ENCODE results near the gene GLYAT. TPM values are rescaled to one million over a fixed set of nuclear protein-coding genes. Genes with fewer than 3 reads are reported as not detected.

Gene GLYAT
- total and polyA plus RNA-seq, 2 donors (not counting 1 experiment from before 2014, with no cell fraction given), result not detected

GRCh38 chr11:58780578-58780977 lies 48.8 kb upstream of the GLYAT start:
- no peaks in the 10 kb centered on the region for H3K79me2 ChIP-seq (ENCODE audit: control insufficient read depth, insufficient read depth, low read length)
- no peak overlapping the region for H3K9ac ChIP-seq (ENCODE audit: low read length)
- no peaks in the 10 kb centered on the region for H3K27me3 ChIP-seq (replicated peaks in 1 of 4; ENCODE audit: control extremely low read depth in 1 of 4, control insufficient read depth in 3 of 4, insufficient read depth in 4 of 4, low read length in 3 of 4)
- no peaks in the 10 kb centered on the region for H4K20me1 ChIP-seq (ENCODE audit: control insufficient read depth, insufficient read depth, low read length, poor library complexity, severe bottlenecking)
- no peak overlapping the region for H2AFZ ChIP-seq (ENCODE audit: insufficient read depth, low read depth, low read length, poor library complexity, severe bottlenecking)
- ChIA-PET CTCF (no interaction called here), POLR2A (no interaction called here)
- no peak overlapping the region for H3K27ac ChIP-seq (ENCODE audit: low read length in 2 of 2)
- ATAC-seq (ENCODE audit: low read depth) (no peak), DNase-seq (no peak)
- intact Hi-C loops (cut with micrococcal nuclease), result no loop called here
- Mint-ChIP-seq H3K4me1 (no peaks in the 10 kb centered on the region), H3K27ac (no peak overlapping the region), H3K9me3 (ENCODE audit: insufficient read depth) (no peaks in the 10 kb centered on the region), H3K27me3 (peaks cover 11% of the 10 kb centered on the region), H3K4me3 (no peak overlapping the region)
- no peak overlapping the region for H3K4me2 ChIP-seq (replicated peaks; ENCODE audit: low read depth, low read length, poor library complexity, severe bottlenecking)
- no peak overlapping the region for H3K4me3 ChIP-seq (ENCODE audit: control extremely low read depth in 1 of 5, extremely low read depth in 1 of 5, insufficient read depth in 1 of 5, low read depth in 2 of 5, low read length in 4 of 5)
- no peak for TF ChIP-seq CTCF (IDR thresholded peaks at IDR 0.05)
- TF ChIP-seq EZH2 (IDR thresholded peaks at IDR 0.05; ENCODE audit: borderline replicate concordance, insufficient read depth, low read depth, low read length, poor library complexity, severe bottlenecking), result no peak
- peaks cover 0 to 3% (median 0%) of the 10 kb centered on the region in 3 donors for H3K9me3 ChIP-seq (ENCODE audit: control extremely low read depth in 1 of 3, control insufficient read depth in 2 of 3, insufficient read depth in 1 of 3, low read length in 2 of 3)
- H3K36me3 ChIP-seq (replicated peaks in 1 of 2; ENCODE audit: control extremely low read depth in 1 of 2, control insufficient read depth in 1 of 2, extremely low read depth in 1 of 2, insufficient read depth in 2 of 2, low read length in 1 of 2), result no peaks in the 10 kb centered on the region
- no peaks in the 10 kb centered on the region for H3K4me1 ChIP-seq (ENCODE audit: control insufficient read depth in 2 of 2, insufficient read depth in 2 of 2, low read length in 2 of 2)
- 95% methylated on average over 3 of the region's 3 CpGs for WGBS (ENCODE audit: insufficient coverage)

GRCh38 chr11:58776891-58777710 lies 45.4 kb upstream of the GLYAT start:
- no peaks in the 10 kb centered on the region for H3K27me3 ChIP-seq (replicated peaks in 1 of 4; ENCODE audit: control extremely low read depth in 1 of 4, control insufficient read depth in 3 of 4, insufficient read depth in 4 of 4, low read length in 3 of 4)
- H3K9me3 ChIP-seq (ENCODE audit: control extremely low read depth in 1 of 3, control insufficient read depth in 2 of 3, insufficient read depth in 1 of 3, low read length in 2 of 3), result peaks cover 0 to 3% (median 0%) of the 10 kb centered on the region in 3 donors
- Mint-ChIP-seq H3K4me1 (no peaks in the 10 kb centered on the region), H3K27ac (no peak overlapping the region), H3K9me3 (ENCODE audit: insufficient read depth) (no peaks in the 10 kb centered on the region), H3K4me3 (no peak overlapping the region), H3K27me3 (peaks cover 14% of the 10 kb centered on the region)
- ChIA-PET CTCF (interaction anchor here (1.4 kb wide), 1 partner anchor 8 kb away, joined by 3 read pairs; no protein-coding TSS in a partner anchor), POLR2A (no interaction called here)
- WGBS (ENCODE audit: insufficient coverage), result 81% methylated on average over 5 of the region's 12 CpGs
- intact Hi-C loops (cut with micrococcal nuclease), result no loop called here
- no peaks in the 10 kb centered on the region for H3K79me2 ChIP-seq (ENCODE audit: control insufficient read depth, insufficient read depth, low read length)
- DNase-seq, result no peak
- H3K27ac ChIP-seq (ENCODE audit: low read length in 2 of 2), result no peak overlapping the region
- H3K4me2 ChIP-seq (replicated peaks; ENCODE audit: low read depth, low read length, poor library complexity, severe bottlenecking), result no peak overlapping the region
- no peak for TF ChIP-seq EZH2 (IDR thresholded peaks at IDR 0.05; ENCODE audit: borderline replicate concordance, insufficient read depth, low read depth, low read length, poor library complexity, severe bottlenecking)
- no peak for TF ChIP-seq CTCF (IDR thresholded peaks at IDR 0.05)
- no peaks in the 10 kb centered on the region for H3K4me1 ChIP-seq (ENCODE audit: control insufficient read depth in 2 of 2, insufficient read depth in 2 of 2, low read length in 2 of 2)
- no peaks in the 10 kb centered on the region for H3K36me3 ChIP-seq (replicated peaks in 1 of 2; ENCODE audit: control extremely low read depth in 1 of 2, control insufficient read depth in 1 of 2, extremely low read depth in 1 of 2, insufficient read depth in 2 of 2, low read length in 1 of 2)
- no peak overlapping the region for H3K4me3 ChIP-seq (ENCODE audit: control extremely low read depth in 1 of 5, extremely low read depth in 1 of 5, insufficient read depth in 1 of 5, low read depth in 2 of 5, low read length in 4 of 5)
- H2AFZ ChIP-seq (ENCODE audit: insufficient read depth, low read depth, low read length, poor library complexity, severe bottlenecking), result no peak overlapping the region
- no peak overlapping the region for H3K9ac ChIP-seq (ENCODE audit: low read length)
- H4K20me1 ChIP-seq (ENCODE audit: control insufficient read depth, insufficient read depth, low read length, poor library complexity, severe bottlenecking), result no peaks in the 10 kb centered on the region
- no peak for ATAC-seq (ENCODE audit: low read depth)

Data from B cell (primary cell).